IMR-90 (cell line): ENCODE results near the gene MEIOB. TPM values are rescaled to one million over a fixed set of nuclear protein-coding genes. Genes with fewer than 3 reads are reported as not detected.

Source experiments
- ATAC-seq: fragments of 200-7000 bp; cut with Tn5 transposase; 2 replicates; pipeline ENCODE4 v1.9.1; 2020; ENCODE audit warnings: low read depth, mild to moderate bottlenecking, moderate library complexity
- BruUV-seq: library from RNA; stranded (reverse); fragments of 400-500 nt; replicated peaks from 2 replicates; lab custom pipeline; 2021; lab: Mats Ljungman, UMichigan
- CTCF ChIA-PET: fragments of 300-600 bp; formaldehyde crosslinking; extraction: SDS; loops from one replicate; lab custom pipeline; 2021; ENCODE audit warnings: antibody characterized with exemption; lab: Yijun Ruan, JAX
- POLR2A ChIA-PET: fragments of 300-600 bp; sonication (Branson Sonifier 250); formaldehyde crosslinking; loops from one replicate; lab custom pipeline; 2022; ENCODE audit warnings: antibody characterized with exemption; ENCODE audit not compliant: unreplicated experiment; lab: Charles Lee
- DNase-seq: peaks from one replicate; pipeline ENCODE4 v3.0.0; 2013
- H2AFZ ChIP-seq: replicated peaks from 2 replicates; pipeline ENCODE3; 2013; ENCODE audit warnings: low read length, mild to moderate bottlenecking; ENCODE audit not compliant: poor library complexity
- H2AK5ac ChIP-seq: 2 replicates; pipeline ENCODE4 v1.6.1; 2013; ENCODE audit warnings: low read depth, low read length, inconsistent platforms
- H2AK9ac ChIP-seq: replicated peaks from 2 replicates; pipeline ENCODE3; 2013; ENCODE audit warnings: mild to moderate bottlenecking, low read depth, low read length, moderate library complexity; ENCODE audit not compliant: poor library complexity
- H2BK120ac ChIP-seq: 2 replicates; pipeline ENCODE4 v1.6.1; 2013; ENCODE audit warnings: low read depth, low read length, inconsistent platforms
- H2BK15ac ChIP-seq: 3 replicates; pipeline ENCODE4 v1.6.1; 2013; ENCODE audit warnings: low read depth, low read length, inconsistent platforms
- H2BK20ac ChIP-seq: 2 replicates; pipeline ENCODE4 v1.6.1; 2013; ENCODE audit warnings: low read depth, mild to moderate bottlenecking, inconsistent platforms, low read length, moderate library complexity
- H2BK5ac ChIP-seq: 2 replicates; pipeline ENCODE4 v1.6.1; 2013; ENCODE audit warnings: mild to moderate bottlenecking, low read depth, low read length, inconsistent platforms; ENCODE audit not compliant: poor library complexity, severe bottlenecking
- H3K14ac ChIP-seq: replicated peaks from 2 replicates; pipeline ENCODE4 v1.6.1; 2013; ENCODE audit warnings: low read depth, low read length, inconsistent platforms
- H3K18ac ChIP-seq: 2 replicates; pipeline ENCODE4 v1.6.1; 2013; ENCODE audit warnings: low read depth, low read length, control low read depth
- H3K23ac ChIP-seq: 2 replicates; pipeline ENCODE4 v1.6.1; 2013; ENCODE audit warnings: low read depth, low read length, inconsistent platforms
- H3K27ac ChIP-seq: 2 replicates; pipeline ENCODE4 v1.5.1; 2013; ENCODE audit warnings: mild to moderate bottlenecking, control low read depth, low read length; ENCODE audit not compliant: insufficient read depth
- H3K27me3 ChIP-seq: 2 replicates; pipeline ENCODE4 v1.6.1; 2013; ENCODE audit warnings: low read length; ENCODE audit not compliant: control insufficient read depth, insufficient read depth
- H3K36me3 ChIP-seq: 2 replicates; pipeline ENCODE4 v1.6.1; 2013; ENCODE audit warnings: low read length, mixed read lengths; ENCODE audit not compliant: control insufficient read depth, insufficient read depth
- H3K4ac ChIP-seq: 2 replicates; pipeline ENCODE4 v1.6.1; 2013; ENCODE audit warnings: low read depth, low read length, inconsistent platforms
- H3K4me1 ChIP-seq: 2 replicates; pipeline ENCODE4 v1.6.1; 2013; ENCODE audit warnings: low read length, mixed read lengths; ENCODE audit not compliant: control insufficient read depth, insufficient read depth
- H3K4me2 ChIP-seq: 2 replicates; pipeline ENCODE4 v1.6.1; 2013; ENCODE audit warnings: low read depth, mild to moderate bottlenecking, control low read depth, low read length, moderate library complexity
- H3K4me3 ChIP-seq: 2 replicates; pipeline ENCODE4 v1.5.1; 2013; ENCODE audit warnings: low read depth, mild to moderate bottlenecking, control low read depth, low read length, moderate library complexity; ENCODE audit not compliant: insufficient read depth
- H3K56ac ChIP-seq: 2 replicates; pipeline ENCODE4 v1.6.1; 2013; ENCODE audit warnings: low read length, inconsistent platforms; ENCODE audit not compliant: insufficient read depth; ENCODE audit errors: extremely low read depth
- H3K79me1 ChIP-seq, 2 experiments: 2 replicates each; pipeline ENCODE4 v1.6.1; 2013; ENCODE audit warnings: low read length in 2 of 2, inconsistent platforms in 1 of 2, low read depth in 1 of 2
- H3K9ac ChIP-seq: 2 replicates; pipeline ENCODE4 v1.6.1; 2013; ENCODE audit warnings: low read depth, low read length, control low read depth
- H3K9me1 ChIP-seq: 2 replicates; pipeline ENCODE4 v1.6.1; 2013; ENCODE audit warnings: low read length, inconsistent platforms; ENCODE audit not compliant: insufficient read depth
- H3K9me3 ChIP-seq: 2 replicates; pipeline ENCODE4 v1.6.1; 2013; ENCODE audit warnings: low read length; ENCODE audit not compliant: control insufficient read depth, insufficient read depth
- H4K20me1 ChIP-seq: 2 replicates; pipeline ENCODE4 v1.6.1; 2013; ENCODE audit warnings: low read length, inconsistent platforms; ENCODE audit not compliant: insufficient read depth
- H4K5ac ChIP-seq: 2 replicates; pipeline ENCODE4 v1.6.1; 2013; ENCODE audit warnings: mild to moderate bottlenecking, low read depth, low read length, control low read depth
- H4K8ac ChIP-seq, 2 experiments: 2 replicates each; pipeline ENCODE4 v1.6.1; 2013; ENCODE audit warnings: low read depth in 2 of 2, low read length in 2 of 2, control low read depth in 1 of 2, inconsistent platforms in 1 of 2
- H4K91ac ChIP-seq: 2 replicates; pipeline ENCODE4 v1.6.1; 2013; ENCODE audit warnings: low read depth, low read length, inconsistent platforms; ENCODE audit not compliant: insufficient read depth
- BHLHE40 ChIP-seq: fragments of 150-350 bp; IDR thresholded peaks from 2 replicates; pipeline ENCODE4 v1.6.1; 2016; ENCODE audit warnings: mild to moderate bottlenecking, low read depth, low read length
- CEBPB ChIP-seq: IDR thresholded peaks from 2 replicates; pipeline ENCODE4 v1.6.1; 2012; ENCODE audit warnings: low read depth, low read length, improper control_type of control experiment
- CHD1 ChIP-seq: IDR thresholded peaks from 2 replicates; pipeline ENCODE4 v1.6.1; 2012; ENCODE audit warnings: low read depth, low read length, improper control_type of control experiment
- CTCF ChIP-seq: conservative IDR thresholded peaks from 2 replicates; pipeline ENCODE4 v1.5.1; 2012; ENCODE audit warnings: mild to moderate bottlenecking, low read depth, low read length, improper control_type of control experiment
- ELK1 ChIP-seq: fragments of 150-350 bp; IDR thresholded peaks from 2 replicates; pipeline ENCODE4 v1.6.1; 2016; ENCODE audit warnings: low read depth, mild to moderate bottlenecking, low read length, moderate library complexity, borderline replicate concordance
- FOS ChIP-seq: fragments of 150-350 bp; IDR thresholded peaks from 2 replicates; pipeline ENCODE4 v1.6.1; 2016; ENCODE audit warnings: low read depth, low read length
- MAFK ChIP-seq: IDR thresholded peaks from 2 replicates; pipeline ENCODE4 v1.6.1; 2012; ENCODE audit warnings: low read depth, low read length, improper control_type of control experiment
- MAZ ChIP-seq: IDR thresholded peaks from 2 replicates; pipeline ENCODE4 v1.6.1; 2012; ENCODE audit warnings: low read depth, mild to moderate bottlenecking, low read length, improper control_type of control experiment, moderate library complexity, borderline replicate concordance
- MXI1 ChIP-seq: IDR thresholded peaks from 2 replicates; pipeline ENCODE4 v1.6.1; 2012; ENCODE audit warnings: low read depth, mild to moderate bottlenecking, low read length, moderate library complexity, borderline replicate concordance
- NFE2L2 ChIP-seq: fragments of 150-350 bp; IDR thresholded peaks from 2 replicates; pipeline ENCODE4 v1.6.1; 2016; ENCODE audit warnings: low read depth, mild to moderate bottlenecking, low read length
- POLR2A ChIP-seq: IDR thresholded peaks from 2 replicates; pipeline ENCODE4 v1.6.1; 2012; ENCODE audit warnings: mild to moderate bottlenecking, low read depth, low read length
- RAD21 ChIP-seq: IDR thresholded peaks from 2 replicates; pipeline ENCODE4 v1.6.1; 2012; ENCODE audit warnings: low read length, improper control_type of control experiment
- RCOR1 ChIP-seq: IDR thresholded peaks from 2 replicates; pipeline ENCODE4 v1.6.1; 2012; ENCODE audit warnings: mild to moderate bottlenecking, low read length, improper control_type of control experiment; ENCODE audit not compliant: insufficient replicate concordance
- RFX5 ChIP-seq: IDR thresholded peaks from 2 replicates; pipeline ENCODE4 v1.8.0; 2012; ENCODE audit warnings: low read depth, mild to moderate bottlenecking, low read length, moderate library complexity
- SMC3 ChIP-seq: fragments of 150-350 bp; IDR thresholded peaks from 2 replicates; pipeline ENCODE4 v1.6.1; 2016; ENCODE audit warnings: low read depth, mild to moderate bottlenecking, antibody characterized with exemption, low read length, moderate library complexity
- USF2 ChIP-seq: fragments of 150-350 bp; IDR thresholded peaks from 2 replicates; pipeline ENCODE4 v1.6.1; 2017; ENCODE audit warnings: mild to moderate bottlenecking, antibody characterized with exemption, low read length, low read depth
- WGBS, 2 experiments: methylation state at CpG; one replicate each; pipeline versions ENCODE4 v1.1.5 to v1.1.7; 2013; ENCODE audit warnings: missing lambda C conversion rate in 2 of 2; ENCODE audit not compliant: insufficient read length in 1 of 2; ENCODE audit errors: extremely low coverage in 2 of 2; 5-methylcytosine and 5-hydroxymethylcytosine counted together
- dilution Hi-C: fragments of 300-500 bp; cut with HindIII; formaldehyde crosslinking; loops from one replicate; pipeline ENCODE4 v1.14.3; 2018; ENCODE audit warnings: low sequenced_read_pairs; ENCODE audit not compliant: unreplicated experiment
- in situ Hi-C: fragments of 300-500 bp; cut with MboI; formaldehyde crosslinking; loops from 3 replicates; pipeline ENCODE4 v1.14.3; 2019; ENCODE audit warnings: low sequenced_read_pairs, inconsistent platforms, mixed read lengths
- intact Hi-C: fragments of 100-400 bp; cut with micrococcal nuclease; formaldehyde crosslinking; loops from 2 replicates; pipeline ENCODE4 v1.10.0; 2022
- polyA plus RNA-seq, 3 experiments: library from polyadenylated mRNA; depleted of rRNA; stranded (reverse); fragments of >200 nt; gene quantifications; 2 replicates each; pipeline ENCODE4 v1.2.3, GENCODE V29; 2012; ENCODE audit warnings: low replicate concordance in 1 of 3
- total RNA-seq: library from RNA; depleted of rRNA; stranded (reverse); fragments of >200 nt; gene quantifications from 2 replicates; pipeline ENCODE4 v1.2.3, GENCODE V29; 2012

Gene MEIOB
- total and polyA plus RNA-seq, 2 of the 4 experiments (the other 2 are of a cell fraction), result 0.14 TPM; not detected in 1

GRCh38 chr16:1810536-1810935 lies 61.4 kb downstream of the MEIOB start:
- H3K18ac ChIP-seq, result no peak overlapping the region
- H2BK20ac ChIP-seq, result no peak overlapping the region
- no peak overlapping the region for H3K4me3 ChIP-seq
- POLR2A ChIA-PET, result no interaction called here
- peaks cover 2% of the 10 kb centered on the region; the same call in 1 of the 2 replicates for H3K9me1 ChIP-seq
- intact Hi-C loops (no loop called here), dilution Hi-C loops (no loop called here), in situ Hi-C loops (no loop called here)
- H2BK120ac ChIP-seq, result no peak overlapping the region
- peaks cover 4% of the 10 kb centered on the region; the same call in 1 of the 2 replicates for H3K4me1 ChIP-seq
- no peak overlapping the region for H3K56ac ChIP-seq
- no peak overlapping the region for H3K9ac ChIP-seq
- H3K36me3 ChIP-seq, result peaks cover 20% of the 10 kb centered on the region; the same call in 1 of the 2 replicates
- no peak overlapping the region for H4K8ac ChIP-seq
- no peak overlapping the region for H2BK5ac ChIP-seq
- no peak overlapping the region for H2BK15ac ChIP-seq
- WGBS, 2 experiments, result 93% methylated on average over 3 of the region's 16 CpGs; no CpG with 5 or more reads in 1 of the 2 experiments
- no peak overlapping the region for H3K23ac ChIP-seq
- ATAC-seq, result no peak
- no peak overlapping the region for H4K5ac ChIP-seq
- CTCF ChIA-PET, result no interaction called here
- no peak overlapping the region for H2AK9ac ChIP-seq
- 0 out of 4 replicates have a peak, but pooled peaks cover 0 to 2% of the 10 kb centered on the region in 2 experiments for H3K79me1 ChIP-seq
- H3K9me3 ChIP-seq, result no peaks in the 10 kb centered on the region
- H2AK5ac ChIP-seq, result no peak overlapping the region
- H2AFZ ChIP-seq, result no peak overlapping the region
- no peak overlapping the region for H3K4me2 ChIP-seq
- no peak overlapping the region for H3K4ac ChIP-seq
- no peaks in the 10 kb centered on the region for H4K20me1 ChIP-seq
- no peak overlapping the region for H4K91ac ChIP-seq
- H3K27me3 ChIP-seq, result no peaks in the 10 kb centered on the region
- no TSS peak for BruUV-seq
- DNase-seq, result no peak
- no peak overlapping the region for H3K27ac ChIP-seq
- TF ChIP-seq CTCF, result no peak
- no peak for TF ChIP-seq RCOR1
- TF ChIP-seq NFE2L2, result no peak
- no peak for TF ChIP-seq POLR2A
- no peak for TF ChIP-seq MXI1
- TF ChIP-seq RFX5, result no peak
- no peak for TF ChIP-seq CEBPB
- no peak for TF ChIP-seq ELK1
- TF ChIP-seq BHLHE40, result no peak
- no peak for TF ChIP-seq MAFK
- no peak for TF ChIP-seq SMC3
- TF ChIP-seq FOS, result no peak
- no peak for TF ChIP-seq CHD1
- TF ChIP-seq RAD21, result no peak
- no peak for TF ChIP-seq MAZ
- TF ChIP-seq USF2, result no peak
- no peak overlapping the region for H3K14ac ChIP-seq
